AML-193 (cell line): Measurements from ENCODE around the gene CHD6.

Source experiments
- DNase-seq, 2 experiments: peaks; one replicate each; lab custom pipeline; 2025; lab: John Stamatoyannopoulos, UW

The CHD6 gene

GRCh38 chr20:41395667-41396664 lies 222.2 kb downstream of the CHD6 start:
- DNase-seq, result no peak

GRCh38 chr20:41394931-41395666 lies 223.1 kb downstream of the CHD6 start:
- no peak for DNase-seq

- DNase-seq, result no peak
Measured at GRCh38 chr20:41394081-41394480, 224.1 kb downstream of the CHD6 start.

GRCh38 chr20:41393705-41394066 lies 224.5 kb downstream of the CHD6 start:
- DNase-seq, result no peak

DNA sequence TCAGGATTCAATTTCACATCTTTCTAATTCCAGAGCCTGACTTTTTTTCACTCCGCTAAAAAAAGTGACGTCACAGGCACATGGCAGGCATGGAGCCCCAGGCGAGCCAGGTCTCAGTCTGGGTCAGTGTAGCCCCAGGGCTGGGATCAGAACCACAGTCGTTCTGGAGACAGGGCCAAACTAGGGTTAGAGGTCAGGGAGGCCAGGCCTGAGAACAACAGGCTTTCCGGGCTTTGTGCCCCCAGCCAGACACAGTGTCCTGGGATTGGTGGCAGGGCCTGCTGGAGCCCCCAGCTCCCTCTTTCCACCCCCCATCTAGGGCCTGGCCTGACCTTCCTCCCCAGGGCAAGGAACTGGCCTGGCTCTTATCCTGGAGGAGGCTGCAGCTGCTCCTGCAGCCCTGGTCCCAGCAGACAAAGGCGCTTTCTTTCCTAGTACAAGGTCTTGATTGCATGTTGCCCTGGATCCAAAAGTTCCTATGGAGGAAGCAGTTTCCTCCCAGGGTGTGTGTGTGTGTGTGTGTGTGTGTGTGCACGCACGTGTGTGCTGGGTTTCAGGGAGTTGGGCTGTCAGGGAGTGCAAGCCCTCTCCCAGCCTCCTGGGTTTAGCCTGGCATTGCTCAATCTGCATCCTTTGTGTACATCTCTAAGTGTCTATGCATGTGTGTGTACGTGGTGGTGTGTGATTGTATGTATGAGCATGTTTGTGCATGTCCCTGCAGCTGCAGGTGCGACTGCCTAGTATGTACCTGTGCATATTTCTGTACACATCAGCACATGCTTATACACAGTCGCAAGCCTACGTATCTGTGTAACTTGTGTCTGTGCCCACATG lies 225.1 kb downstream of the CHD6 start:
- DNase-seq, result no peak

GRCh38 chr20:41392295-41392694 lies 225.9 kb downstream of the CHD6 start:
- no peak for DNase-seq

- DNase-seq, result no peak
Measured at GRCh38 chr20:41391587-41392001, 226.6 kb downstream of the CHD6 start.

DNA sequence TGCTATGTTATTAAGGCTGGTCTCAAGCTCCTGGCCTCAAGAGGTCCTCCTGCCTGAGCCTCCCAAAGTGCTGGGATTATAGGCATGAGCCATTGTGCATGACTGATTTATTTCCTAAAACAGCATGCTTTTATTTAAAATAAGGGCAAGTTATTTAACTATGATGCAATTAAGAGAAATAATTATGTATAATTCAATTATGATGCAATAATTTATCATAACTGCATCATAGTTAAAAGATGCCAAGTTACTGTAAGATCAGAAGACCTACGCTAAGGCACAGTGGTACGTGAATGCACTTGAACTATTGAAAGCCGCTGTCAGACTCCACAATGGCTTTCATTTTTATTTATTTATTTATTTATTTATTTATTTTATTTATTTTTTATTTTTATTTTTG lies 227.3 kb downstream of the CHD6 start:
- DNase-seq, result no peak

- DNase-seq, result no peak
Measured at GRCh38 chr20:41387444-41387851, 230.7 kb downstream of the CHD6 start.

- no peak for DNase-seq
Measured at GRCh38 chr20:41386502-41387427, 231.4 kb downstream of the CHD6 start.

- DNase-seq, result no peak
Measured at GRCh38 chr20:41382791-41383305, 235.3 kb downstream of the CHD6 start.

DNA sequence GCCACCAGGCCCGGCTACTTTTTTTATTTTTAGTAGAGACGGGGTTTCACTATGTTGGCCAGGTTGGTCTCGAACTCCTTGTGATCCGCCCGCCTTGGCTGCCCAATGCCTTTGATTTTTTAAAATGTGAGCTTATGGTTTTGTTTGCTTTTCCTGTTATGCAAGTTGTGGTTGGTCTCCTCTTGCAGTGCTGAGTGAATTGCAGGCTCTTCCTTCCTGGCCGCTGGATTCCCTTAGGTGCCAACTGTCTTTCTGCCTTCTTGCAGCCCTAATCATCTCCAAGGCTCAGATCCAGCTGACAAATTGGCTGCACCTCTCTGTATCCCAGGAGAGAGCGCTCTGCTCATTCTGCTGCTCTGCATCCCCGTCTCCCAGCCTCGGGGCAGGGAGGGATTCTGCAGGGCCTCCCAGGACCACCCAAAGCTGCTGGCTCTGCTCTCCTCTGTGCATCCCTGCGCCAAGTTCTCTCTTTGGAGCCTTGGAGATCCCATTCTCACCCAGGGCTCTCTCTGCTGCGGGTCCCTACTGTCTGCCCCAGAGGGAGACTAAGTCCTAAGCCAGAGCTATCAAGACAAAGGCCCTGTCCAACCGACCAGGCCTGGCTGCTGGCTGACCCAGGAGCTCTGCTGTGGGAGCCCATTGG lies 237.5 kb downstream of the CHD6 start:
- peak; percentile 71 to 73 for DNase-seq

DNA sequence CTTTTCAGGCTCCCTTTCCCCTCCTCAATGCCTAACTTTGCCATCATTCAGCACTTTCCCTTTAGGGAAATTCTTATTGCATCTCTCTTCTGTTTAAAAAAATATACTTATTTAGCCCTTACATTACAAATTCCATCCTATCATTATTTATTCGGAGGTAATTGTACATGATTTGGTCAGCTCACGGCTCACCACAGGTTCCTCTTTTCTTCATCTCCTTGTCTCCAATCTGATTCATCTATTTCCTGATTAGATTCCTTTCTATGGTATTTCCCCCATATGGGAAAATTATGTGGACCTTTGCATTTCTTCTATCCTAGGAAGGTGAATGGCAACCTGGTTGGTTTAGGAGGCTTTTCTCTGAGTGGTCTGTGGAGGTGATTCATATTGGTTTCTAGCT lies 238.6 kb downstream of the CHD6 start:
- DNase-seq, result peak; percentile 23 to 30

DNA sequence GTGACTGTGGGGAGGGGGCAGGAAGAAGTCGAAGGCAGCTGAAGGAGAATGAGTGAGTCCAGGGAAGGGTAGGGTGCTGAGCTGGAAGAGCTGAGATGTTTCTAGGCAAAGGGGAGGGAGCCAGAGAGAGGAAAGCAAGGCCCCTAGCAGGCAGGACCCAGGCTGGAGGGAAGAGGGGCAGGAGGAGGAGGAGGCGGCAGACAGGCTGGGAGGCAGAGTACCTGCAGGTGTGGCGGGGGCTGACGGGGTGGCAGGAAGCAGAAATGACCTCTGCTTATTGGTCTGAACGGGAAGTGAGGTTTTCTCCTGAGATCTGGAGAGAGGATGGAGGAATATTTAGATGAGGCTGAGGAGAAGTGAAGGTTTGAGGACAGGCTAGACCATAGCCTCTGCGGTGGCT lies 240.9 kb downstream of the CHD6 start:
- no peak for DNase-seq

- DNase-seq, result no peak
Measured at GRCh38 chr20:41376349-41376748, 241.8 kb downstream of the CHD6 start.

- DNase-seq, result no peak
Measured at GRCh38 chr20:41375846-41376245, 242.3 kb downstream of the CHD6 start.

- no peak for DNase-seq
Measured at GRCh38 chr20:41373931-41374920, 244.0 kb downstream of the CHD6 start.

GRCh38 chr20:41373251-41373783 lies 244.9 kb downstream of the CHD6 start:
- no peak for DNase-seq

GRCh38 chr20:41371371-41371770 lies 246.8 kb downstream of the CHD6 start:
- no peak for DNase-seq
